Stomach (tissue), 9 donors: ENCODE data around the gene ADAMTSL4. TPM values are rescaled to one million over a fixed set of nuclear protein-coding genes. Genes with fewer than 3 reads are reported as not detected.

Source experiments
- DNase-seq, 2 donors: peaks; one replicate each; pipeline versions ENCODE4 v3.0.0 to v3.0.0-alpha.2; 2013 to 2019
- H3K27ac ChIP-seq, 5 donors: fragments of 200-600 bp in 4 of 5; sonication (generic) in 4 of 5; one replicate each; pipeline ENCODE4 v1.5.1; 2013 to 2019; ENCODE audit warnings: mild to moderate bottlenecking in 1 of 5, moderate library complexity in 1 of 5
- H3K27me3 ChIP-seq, 3 donors: fragments of 200-600 bp; sonication (generic); one replicate each; pipeline ENCODE4 v1.5.1; 2017 to 2019; ENCODE audit warnings: mixed run types in 1 of 3
- H3K36me3 ChIP-seq, 4 donors: fragments of 200-600 bp; sonication (generic); 1 replicate in 3 of 4; 2 replicates in 1 of 4; pipeline ENCODE4 v1.5.1; 2016 to 2019
- H3K4me1 ChIP-seq, 4 donors: fragments of 200-600 bp; sonication (generic); one replicate each; pipeline ENCODE4 v1.5.1; 2016 to 2019
- H3K4me3 ChIP-seq, 4 donors: fragments of 200-600 bp; sonication (generic) in 3 of 4; one replicate each; pipeline ENCODE4 v1.5.1; 2016 to 2019; ENCODE audit warnings: mild to moderate bottlenecking in 1 of 4
- H3K9me3 ChIP-seq, 4 donors: fragments of 200-600 bp; sonication (generic); one replicate each; pipeline ENCODE4 v1.5.1; 2016 to 2019
- EP300 ChIP-seq: sonication (generic); formaldehyde crosslinking; IDR thresholded peaks from one replicate; pipeline ENCODE4 v1.6.1; 2017; ENCODE audit warnings: antibody characterized with exemption
- POLR2A ChIP-seq, 4 donors: fragments of 450-650 bp; IDR thresholded peaks; one replicate each; pipeline ENCODE4 v1.6.1; 2016; ENCODE audit warnings: antibody characterized with exemption in 4 of 4, control low read depth in 2 of 4, mild to moderate bottlenecking in 1 of 4, moderate library complexity in 1 of 4
- POLR2AphosphoS5 ChIP-seq, 3 donors: sonication (generic); formaldehyde crosslinking; IDR thresholded peaks; one replicate each; pipeline ENCODE4 v1.6.1; 2016; ENCODE audit warnings: antibody characterized with exemption in 3 of 3
- WGBS, 5 donors: extraction: QIAGEN DNeasy Blood & Tissue Kit in 3 of 5; methylation state at CpG; one replicate each; pipeline versions ENCODE4 v1.1.5 to v1.1.7; 2013 to 2018; 5-methylcytosine and 5-hydroxymethylcytosine counted together
- intact Hi-C: fragments of 100-400 bp; cut with DNase I; formaldehyde crosslinking; loops from one replicate; pipeline ENCODE4 v1.15.1; 2023; ENCODE audit warnings: low total_unique reads
- polyA plus RNA-seq, 3 donors: library from polyadenylated mRNA; stranded (reverse); fragments of 200-250 nt; gene quantifications; one replicate each; pipeline ENCODE4 v1.2.3, GENCODE V29; 2013
- total RNA-seq, 5 donors: library from RNA; depleted of rRNA; stranded (reverse); fragments of >200 nt; gene quantifications; one replicate each; pipeline versions ENCODE4 v1.1.0 to v1.2.3, GENCODE V29; 2014 to 2016
- TF ChIP-seq, protein P1 (sequence below), 7 experiments: fragments of 450-650 bp in 4 of 7; fragments of 200-600 bp in 3 of 7; sonication (generic) in 3 of 7; IDR thresholded peaks; one replicate each; pipeline ENCODE4 v1.5.1; 2016 to 2019; ENCODE audit warnings: antibody characterized with exemption in 7 of 7, control low read depth in 2 of 7, mild to moderate bottlenecking in 1 of 7
- donor health status: healthy with polysubstance abuse.
- donor health status: Bipolar disorder and iron deficiency.
- donor health status: healthy.

ADAMTSL4 gene
- total and polyA plus RNA-seq, 8 donors = 4.9 to 54.2 (median 10.2) TPM

DNA sequence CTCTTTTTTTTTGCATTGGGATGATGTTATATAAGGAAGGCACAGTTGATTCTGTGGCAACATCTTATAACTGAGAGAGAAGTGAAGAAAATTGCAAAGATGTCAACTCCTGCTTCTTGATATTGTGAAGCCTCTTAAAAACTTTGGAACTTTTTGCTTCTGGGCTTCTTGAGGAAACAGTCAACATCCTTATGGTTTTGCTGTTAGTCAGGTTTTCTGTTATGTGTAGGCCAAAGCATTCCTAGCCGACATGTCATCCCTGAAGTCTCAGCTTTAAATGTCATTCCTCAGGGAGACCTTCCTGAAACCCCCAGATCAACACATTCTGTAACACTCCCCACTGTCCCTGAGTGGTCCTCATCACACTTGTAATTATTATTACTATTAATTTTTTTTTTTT is 21.0 kb upstream of the ADAMTSL4 start:
- Histone ChIP-seq H3K36me3 (no peaks in the 10 kb centered on the region), H3K27me3 (no peaks in the 10 kb centered on the region), H3K9me3 (no peaks in the 10 kb centered on the region), H3K27ac (peak overlapping the region in 4 of 5 donors; percentile 64 to 88 (median 78)), H3K4me1 (peaks cover 4 to 37% (median 28%) of the 10 kb centered on the region in 4 donors), H3K4me3 (no peak overlapping the region)
- no peak for DNase-seq
- TF ChIP-seq, protein P1, sequence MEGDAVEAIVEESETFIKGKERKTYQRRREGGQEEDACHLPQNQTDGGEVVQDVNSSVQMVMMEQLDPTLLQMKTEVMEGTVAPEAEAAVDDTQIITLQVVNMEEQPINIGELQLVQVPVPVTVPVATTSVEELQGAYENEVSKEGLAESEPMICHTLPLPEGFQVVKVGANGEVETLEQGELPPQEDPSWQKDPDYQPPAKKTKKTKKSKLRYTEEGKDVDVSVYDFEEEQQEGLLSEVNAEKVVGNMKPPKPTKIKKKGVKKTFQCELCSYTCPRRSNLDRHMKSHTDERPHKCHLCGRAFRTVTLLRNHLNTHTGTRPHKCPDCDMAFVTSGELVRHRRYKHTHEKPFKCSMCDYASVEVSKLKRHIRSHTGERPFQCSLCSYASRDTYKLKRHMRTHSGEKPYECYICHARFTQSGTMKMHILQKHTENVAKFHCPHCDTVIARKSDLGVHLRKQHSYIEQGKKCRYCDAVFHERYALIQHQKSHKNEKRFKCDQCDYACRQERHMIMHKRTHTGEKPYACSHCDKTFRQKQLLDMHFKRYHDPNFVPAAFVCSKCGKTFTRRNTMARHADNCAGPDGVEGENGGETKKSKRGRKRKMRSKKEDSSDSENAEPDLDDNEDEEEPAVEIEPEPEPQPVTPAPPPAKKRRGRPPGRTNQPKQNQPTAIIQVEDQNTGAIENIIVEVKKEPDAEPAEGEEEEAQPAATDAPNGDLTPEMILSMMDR (IDR thresholded peaks at IDR 0.05) = no peak
- TF ChIP-seq POLR2A (IDR thresholded peaks at IDR 0.05) (no peak), EP300 (no peak), POLR2AphosphoS5 (IDR thresholded peaks at IDR 0.05) (no peak)
- 50 to 88% (median 68%) methylated on average over 1 of the region's 1 CpG for WGBS, 5 donors
- intact Hi-C loops = no loop called here

DNA sequence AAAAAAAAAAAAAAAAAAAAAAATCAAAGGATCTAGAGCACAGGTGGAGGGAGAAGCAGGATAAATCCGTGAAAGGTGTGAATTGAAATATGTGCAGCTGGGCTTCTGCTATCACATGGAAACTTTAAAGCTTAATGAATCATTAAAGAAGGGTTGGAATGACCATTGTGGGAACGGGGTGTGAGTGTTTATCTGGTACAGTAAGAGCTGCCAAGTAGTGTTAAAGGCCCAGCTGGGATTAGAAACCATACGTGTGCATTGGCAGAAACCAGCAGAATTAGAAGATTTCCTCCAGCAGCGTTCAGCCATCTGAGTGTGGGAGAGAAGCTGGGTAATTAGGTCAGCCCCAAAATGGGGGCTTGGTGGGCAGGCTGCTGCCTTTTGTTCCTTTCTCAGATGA is 20.2 kb upstream of the ADAMTSL4 start:
- Histone ChIP-seq H3K27ac (peak overlapping the region; percentile 64 to 90 (median 80)), H3K4me3 (no peak overlapping the region), H3K27me3 (no peaks in the 10 kb centered on the region), H3K36me3 (no peaks in the 10 kb centered on the region), H3K4me1 (peaks cover 4 to 44% (median 28%) of the 10 kb centered on the region in 4 donors), H3K9me3 (no peaks in the 10 kb centered on the region)
- intact Hi-C loops = no loop called here
- DNase-seq = peak in 1 of 2 donors; percentile 89
- TF ChIP-seq POLR2A (IDR thresholded peaks at IDR 0.05) (no peak), POLR2AphosphoS5 (IDR thresholded peaks at IDR 0.05) (peak in 2 of 3 donors; percentile 5 to 56)
- WGBS, 5 donors = 8 to 21% (median 15%) methylated on average over 4 of the region's 4 CpGs

DNA sequence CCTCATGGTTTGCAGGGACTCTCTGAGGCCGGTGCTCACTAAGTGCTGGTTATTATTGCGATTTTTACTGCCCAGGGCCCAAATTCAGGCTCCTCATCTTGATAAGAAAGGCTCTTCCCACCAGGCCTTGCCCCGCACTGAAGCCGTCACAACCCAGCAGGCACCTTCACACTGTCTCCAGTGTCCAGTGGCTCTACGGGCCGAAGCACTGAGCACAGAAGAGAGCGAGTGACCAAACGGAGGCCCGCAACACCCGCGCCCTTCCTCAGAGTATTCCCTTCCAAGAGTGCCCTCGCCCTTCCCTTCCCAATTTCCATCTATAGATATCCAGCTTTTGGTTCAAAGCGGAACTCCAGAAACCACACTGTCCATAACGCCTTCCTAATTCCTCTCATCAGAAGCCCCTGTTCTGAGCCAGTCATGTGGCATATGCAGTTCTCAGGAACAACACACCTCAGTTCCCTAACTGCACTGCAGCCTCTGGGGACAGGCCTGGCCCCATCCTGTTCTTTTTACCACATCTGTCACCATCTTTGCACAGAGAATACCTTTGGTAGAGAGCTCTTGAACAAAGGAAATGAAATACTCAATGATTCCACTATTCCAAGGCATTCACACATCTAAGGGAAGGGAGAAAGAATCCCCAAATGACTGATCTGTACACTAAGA is 18.6 kb upstream of the ADAMTSL4 start:
- H3K4me3 ChIP-seq = no peak overlapping the region
- WGBS, 5 donors = 93 to 96% (median 95%) methylated on average over 14 of the region's 14 CpGs
- intact Hi-C loops = loop anchor here (5.0 kb wide), 1 partner anchor 68 kb away; no protein-coding TSS in a partner anchor
- no peaks in the 10 kb centered on the region for H3K27me3 ChIP-seq
- H3K4me1 ChIP-seq = peaks cover 4 to 48% (median 28%) of the 10 kb centered on the region in 4 donors
- H3K36me3 ChIP-seq = no peaks in the 10 kb centered on the region
- no peak for DNase-seq
- TF ChIP-seq EP300 (no peak), POLR2A (IDR thresholded peaks at IDR 0.05) (no peak), POLR2AphosphoS5 (IDR thresholded peaks at IDR 0.05) (no peak)
- TF ChIP-seq, protein P1 (IDR thresholded peaks at IDR 0.05) = no peak
- peak overlapping the region in 2 of 5 donors; percentile 11 to 88 for H3K27ac ChIP-seq
- no peaks in the 10 kb centered on the region for H3K9me3 ChIP-seq

DNA sequence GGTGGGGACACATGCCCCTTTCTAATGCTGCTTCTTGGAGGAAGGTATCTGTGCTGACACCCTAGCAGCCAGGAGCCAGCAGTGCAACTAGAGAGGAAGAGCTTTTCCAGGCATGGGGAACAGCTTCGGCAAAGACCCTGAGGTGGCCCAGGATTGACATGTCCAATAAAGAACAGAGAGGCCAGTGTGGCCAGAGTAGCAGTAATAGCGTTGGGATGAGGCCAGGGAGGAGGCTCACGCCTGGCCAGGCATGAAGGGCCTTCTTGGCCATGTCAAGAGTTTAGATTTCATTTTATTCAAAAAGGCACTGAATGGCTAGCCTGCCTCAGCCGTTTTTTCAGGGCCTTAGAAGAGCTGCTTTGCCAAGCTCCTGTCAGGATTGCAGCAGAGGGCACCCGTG is 16.3 kb upstream of the ADAMTSL4 start:
- Histone ChIP-seq H3K27me3 (no peaks in the 10 kb centered on the region), H3K4me3 (no peak overlapping the region), H3K9me3 (no peaks in the 10 kb centered on the region), H3K4me1 (peaks cover 4 to 48% (median 30%) of the 10 kb centered on the region in 4 donors), H3K36me3 (no peaks in the 10 kb centered on the region), H3K27ac (peak overlapping the region in 4 of 5 donors; percentile 71 to 88 (median 84))
- no peak for TF ChIP-seq EP300
- TF ChIP-seq, protein P1 (IDR thresholded peaks at IDR 0.05) = no peak
- TF ChIP-seq POLR2AphosphoS5 (IDR thresholded peaks at IDR 0.05) = no peak
- no peak for TF ChIP-seq POLR2A (IDR thresholded peaks at IDR 0.05)
- intact Hi-C loops = loop anchor here (5.0 kb wide), 1 partner anchor 71 kb away; no protein-coding TSS in a partner anchor
- peak in 1 of 2 donors; percentile 28 for DNase-seq
- 24 to 33% (median 28%) methylated on average over 5 of the region's 5 CpGs for WGBS, 5 donors

DNA sequence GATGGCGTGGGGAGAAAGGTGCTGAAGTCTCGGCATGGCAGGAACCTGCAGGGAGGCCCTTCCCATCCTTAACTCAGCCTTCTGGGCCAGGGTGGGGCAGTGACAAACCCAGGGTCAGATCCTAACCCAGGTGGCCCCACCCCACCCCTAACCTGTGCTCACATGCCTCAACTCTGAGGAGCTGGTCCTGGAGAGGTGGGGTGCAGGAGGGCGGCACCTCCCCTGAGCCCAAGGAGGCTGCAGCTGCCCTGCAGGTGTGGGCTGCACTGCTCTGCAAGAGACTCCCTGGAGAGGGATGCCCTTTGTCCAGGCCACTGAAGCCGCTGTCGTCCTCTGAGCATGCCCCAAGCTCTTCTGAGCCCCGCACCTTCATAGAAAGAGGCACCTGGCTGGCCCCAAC is 15.2 kb upstream of the ADAMTSL4 start:
- Histone ChIP-seq H3K27ac (peak overlapping the region in 1 of 5 donors; percentile 5), H3K9me3 (no peaks in the 10 kb centered on the region), H3K27me3 (no peaks in the 10 kb centered on the region), H3K36me3 (no peaks in the 10 kb centered on the region), H3K4me1 (peaks cover 4 to 39% (median 26%) of the 10 kb centered on the region in 4 donors), H3K4me3 (no peak overlapping the region)
- no peak for DNase-seq
- 74 to 91% (median 88%) methylated on average over 4 to 6 of the region's 6 CpGs for WGBS, 5 donors
- TF ChIP-seq POLR2A (IDR thresholded peaks at IDR 0.05) = no peak
- TF ChIP-seq, protein P1 (IDR thresholded peaks at IDR 0.05) = no peak
- no peak for TF ChIP-seq EP300
- no peak for TF ChIP-seq POLR2AphosphoS5 (IDR thresholded peaks at IDR 0.05)
- intact Hi-C loops = loop anchor here (5.0 kb wide), 1 partner anchor 72 kb away; no protein-coding TSS in a partner anchor
